Measurements from ENCODE around the gene ZNF215.

Gene ZNF215

GRCh38 chr11:6927030-6927617, 898 bp downstream of the ZNF215 start:
- no peak for TF ChIP-seq POLR2A (IDR thresholded peaks at IDR 0.05; ENCODE audit: extremely low read depth, insufficient read length)
- no peak for TF ChIP-seq MYC (IDR thresholded peaks at IDR 0.05; ENCODE audit: low read depth, low read length)
- TF ChIP-seq, protein P1, sequence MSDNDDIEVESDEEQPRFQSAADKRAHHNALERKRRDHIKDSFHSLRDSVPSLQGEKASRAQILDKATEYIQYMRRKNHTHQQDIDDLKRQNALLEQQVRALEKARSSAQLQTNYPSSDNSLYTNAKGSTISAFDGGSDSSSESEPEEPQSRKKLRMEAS (IDR thresholded peaks at IDR 0.05; ENCODE audit: low read depth, low read length), result no peak
- TF ChIP-seq, protein P2, sequence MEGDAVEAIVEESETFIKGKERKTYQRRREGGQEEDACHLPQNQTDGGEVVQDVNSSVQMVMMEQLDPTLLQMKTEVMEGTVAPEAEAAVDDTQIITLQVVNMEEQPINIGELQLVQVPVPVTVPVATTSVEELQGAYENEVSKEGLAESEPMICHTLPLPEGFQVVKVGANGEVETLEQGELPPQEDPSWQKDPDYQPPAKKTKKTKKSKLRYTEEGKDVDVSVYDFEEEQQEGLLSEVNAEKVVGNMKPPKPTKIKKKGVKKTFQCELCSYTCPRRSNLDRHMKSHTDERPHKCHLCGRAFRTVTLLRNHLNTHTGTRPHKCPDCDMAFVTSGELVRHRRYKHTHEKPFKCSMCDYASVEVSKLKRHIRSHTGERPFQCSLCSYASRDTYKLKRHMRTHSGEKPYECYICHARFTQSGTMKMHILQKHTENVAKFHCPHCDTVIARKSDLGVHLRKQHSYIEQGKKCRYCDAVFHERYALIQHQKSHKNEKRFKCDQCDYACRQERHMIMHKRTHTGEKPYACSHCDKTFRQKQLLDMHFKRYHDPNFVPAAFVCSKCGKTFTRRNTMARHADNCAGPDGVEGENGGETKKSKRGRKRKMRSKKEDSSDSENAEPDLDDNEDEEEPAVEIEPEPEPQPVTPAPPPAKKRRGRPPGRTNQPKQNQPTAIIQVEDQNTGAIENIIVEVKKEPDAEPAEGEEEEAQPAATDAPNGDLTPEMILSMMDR (IDR thresholded peaks at IDR 0.05; ENCODE audit: low read depth, low read length), result no peak
- H3K4me3 ChIP-seq (ENCODE audit: low read depth, low read length), result no peak overlapping the region
- no peak for DNase-seq (ENCODE audit: low read depth)

DNA sequence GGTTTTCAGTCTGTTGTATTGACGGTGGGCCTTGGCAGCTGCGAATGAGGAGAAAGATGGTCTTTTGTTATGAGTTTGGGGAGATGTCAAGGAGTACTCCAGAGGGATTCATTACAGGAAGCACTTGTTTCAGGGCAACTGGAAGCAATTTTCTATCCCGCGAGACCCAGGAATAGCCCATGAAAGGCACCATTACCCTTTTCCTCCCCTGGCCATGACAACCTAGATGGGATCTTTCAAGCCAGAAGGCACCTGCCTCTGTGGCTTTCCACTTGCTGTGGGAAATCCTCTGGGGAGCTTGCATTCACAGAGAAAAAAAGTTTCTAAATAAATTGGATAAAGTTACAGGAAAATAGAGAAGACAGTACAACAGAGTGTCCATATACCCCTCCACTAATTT, 2.7 kb downstream of the ZNF215 start:
- DNase-seq (ENCODE audit: low read depth), result no peak
- TF ChIP-seq, protein P2 (IDR thresholded peaks at IDR 0.05; ENCODE audit: low read depth, low read length), result no peak
- TF ChIP-seq POLR2A (IDR thresholded peaks at IDR 0.05; ENCODE audit: extremely low read depth, insufficient read length), result no peak
- TF ChIP-seq MYC (IDR thresholded peaks at IDR 0.05; ENCODE audit: low read depth, low read length), result no peak
- TF ChIP-seq, protein P1 (IDR thresholded peaks at IDR 0.05; ENCODE audit: low read depth, low read length), result no peak
- no peak overlapping the region for H3K4me3 ChIP-seq (ENCODE audit: low read depth, low read length)

GRCh38 chr11:6931146-6931713, 5.0 kb downstream of the ZNF215 start:
- H3K4me3 ChIP-seq (ENCODE audit: low read depth, low read length), result no peak overlapping the region
- TF ChIP-seq MYC (IDR thresholded peaks at IDR 0.05; ENCODE audit: low read depth, low read length) (no peak), POLR2A (IDR thresholded peaks at IDR 0.05; ENCODE audit: extremely low read depth, insufficient read length) (no peak)
- TF ChIP-seq, protein P1 (IDR thresholded peaks at IDR 0.05; ENCODE audit: low read depth, low read length), result no peak
- TF ChIP-seq, protein P2 (IDR thresholded peaks at IDR 0.05; ENCODE audit: low read depth, low read length), result no peak
- no peak for DNase-seq (ENCODE audit: low read depth)

DNA sequence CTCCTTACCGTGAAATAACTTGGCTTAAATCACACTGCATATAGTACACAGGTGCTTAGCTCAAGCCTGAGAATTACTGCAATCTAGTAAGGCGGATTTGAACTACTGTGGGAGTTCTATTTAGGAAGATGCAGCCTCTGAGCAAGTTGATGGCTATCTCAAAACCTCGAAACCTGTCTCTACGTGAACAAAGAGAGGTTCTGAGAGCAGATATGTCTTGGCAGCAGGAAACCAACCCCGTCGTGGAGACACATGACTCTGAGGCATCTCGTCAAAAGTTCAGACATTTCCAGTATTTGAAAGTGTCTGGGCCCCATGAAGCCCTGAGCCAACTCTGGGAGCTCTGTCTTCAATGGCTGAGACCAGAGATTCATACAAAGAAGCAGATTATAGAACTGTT, 5.9 kb downstream of the ZNF215 start:
- no peak overlapping the region for H3K4me3 ChIP-seq (ENCODE audit: low read depth, low read length)
- no peak for DNase-seq (ENCODE audit: low read depth)
- TF ChIP-seq, protein P1 (IDR thresholded peaks at IDR 0.05; ENCODE audit: low read depth, low read length), result no peak
- TF ChIP-seq MYC (IDR thresholded peaks at IDR 0.05; ENCODE audit: low read depth, low read length) (no peak), POLR2A (IDR thresholded peaks at IDR 0.05; ENCODE audit: extremely low read depth, insufficient read length) (no peak)
- TF ChIP-seq, protein P2 (IDR thresholded peaks at IDR 0.05; ENCODE audit: low read depth, low read length), result no peak

GRCh38 chr11:6941970-6942369, 15.7 kb downstream of the ZNF215 start:
- H3K4me3 ChIP-seq (ENCODE audit: low read depth, low read length), result no peak overlapping the region
- peak; percentile 6 for DNase-seq (ENCODE audit: low read depth)
- TF ChIP-seq MYC (IDR thresholded peaks at IDR 0.05; ENCODE audit: low read depth, low read length) (no peak), POLR2A (IDR thresholded peaks at IDR 0.05; ENCODE audit: extremely low read depth, insufficient read length) (no peak)
- TF ChIP-seq, protein P2 (IDR thresholded peaks at IDR 0.05; ENCODE audit: low read depth, low read length), result no peak
- TF ChIP-seq, protein P1 (IDR thresholded peaks at IDR 0.05; ENCODE audit: low read depth, low read length), result no peak
